IPS DF 4.7 (cell line): Measurements from ENCODE around the gene SLC24A4.
"Not testable (repeated sequence)": the region's sequence is repeated elsewhere in the genome, so short reads cannot be mapped to it uniquely, and the experiment has no call there.

Experiments
- DNase-seq: peaks from one replicate; pipeline ENCODE4 v3.0.0-alpha.2; 2013; ENCODE audit warnings: low spot score; ENCODE audit errors: extremely low read depth

Gene SLC24A4

DNA sequence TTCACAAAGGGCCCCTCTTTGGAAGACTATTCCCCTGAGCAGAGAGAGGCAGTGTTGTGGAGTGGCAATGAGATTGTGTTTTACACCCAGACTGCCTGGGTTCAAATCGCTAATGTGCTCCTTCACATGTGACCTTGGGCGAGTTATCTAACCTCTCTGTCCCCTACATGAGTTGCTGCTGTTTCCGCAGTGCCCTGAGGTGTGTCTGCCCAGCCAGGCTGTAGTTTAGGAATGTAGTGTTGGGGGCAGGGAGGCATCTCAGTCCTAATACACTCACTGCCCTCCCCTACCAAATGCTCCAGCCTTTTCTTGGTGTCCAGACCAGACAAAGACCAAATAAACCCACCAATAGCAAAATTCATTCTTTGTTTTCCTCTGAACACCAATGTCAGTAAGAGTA is 78.6 kb downstream of the SLC24A4 start:
- DNase-seq, result no peak

DNA sequence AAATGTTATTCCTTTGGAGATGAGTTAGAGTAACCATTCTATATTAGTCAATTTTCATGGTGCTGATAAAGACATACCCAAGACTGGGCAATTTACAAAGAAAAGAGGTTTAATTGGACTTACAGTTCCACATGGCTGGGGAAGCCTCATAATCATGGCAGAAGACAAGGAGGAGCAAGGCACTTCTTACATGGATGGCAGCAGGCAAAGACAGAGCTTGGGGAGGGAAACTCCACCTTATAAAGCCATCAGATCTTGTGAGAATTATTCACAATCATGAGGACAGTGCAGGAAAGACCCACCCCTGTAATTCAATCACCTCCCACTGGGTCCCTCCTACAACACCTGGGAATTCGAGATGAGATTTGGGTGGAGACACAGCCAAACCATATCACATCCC is 79.5 kb downstream of the SLC24A4 start:
- not testable (repeated sequence) for DNase-seq

DNA sequence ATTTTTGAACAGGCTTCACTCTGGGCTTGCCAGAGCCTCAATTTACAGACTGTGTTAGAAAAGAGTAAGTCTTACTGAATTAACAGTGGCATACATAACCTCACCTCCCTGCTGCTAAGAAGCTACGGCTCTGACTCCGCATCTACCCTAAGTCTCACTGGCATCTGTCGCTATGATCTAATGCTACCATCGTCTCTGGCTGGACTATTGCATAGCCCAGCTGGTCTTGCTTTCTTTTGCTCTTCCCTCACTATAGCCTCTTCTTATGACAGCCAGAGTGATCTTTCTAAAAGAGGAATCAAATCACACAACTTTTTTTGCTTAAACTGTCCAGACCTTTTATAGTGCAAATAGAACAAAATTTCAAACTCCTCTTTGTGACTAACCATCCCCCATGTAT is 81.1 kb downstream of the SLC24A4 start:
- no peak for DNase-seq

DNA sequence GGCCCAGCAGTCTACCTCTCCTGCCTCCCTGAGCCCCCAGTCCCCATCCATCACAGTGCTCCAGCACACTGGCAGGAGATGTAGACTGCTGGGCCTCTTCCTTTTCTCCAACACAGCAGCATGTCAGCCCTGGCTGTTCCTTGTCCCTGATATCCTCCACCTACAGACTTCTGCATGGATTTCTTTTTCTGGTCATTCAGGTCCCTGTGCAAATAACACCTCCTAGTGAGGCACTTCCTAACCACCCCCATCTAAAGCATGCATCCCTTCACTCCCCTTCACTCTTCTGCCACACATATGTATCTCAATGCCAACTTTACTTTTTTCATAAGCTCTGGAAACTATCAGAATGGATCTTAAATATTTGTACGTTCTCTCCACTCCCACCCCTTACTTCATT is 81.5 kb downstream of the SLC24A4 start:
- no peak for DNase-seq

DNA sequence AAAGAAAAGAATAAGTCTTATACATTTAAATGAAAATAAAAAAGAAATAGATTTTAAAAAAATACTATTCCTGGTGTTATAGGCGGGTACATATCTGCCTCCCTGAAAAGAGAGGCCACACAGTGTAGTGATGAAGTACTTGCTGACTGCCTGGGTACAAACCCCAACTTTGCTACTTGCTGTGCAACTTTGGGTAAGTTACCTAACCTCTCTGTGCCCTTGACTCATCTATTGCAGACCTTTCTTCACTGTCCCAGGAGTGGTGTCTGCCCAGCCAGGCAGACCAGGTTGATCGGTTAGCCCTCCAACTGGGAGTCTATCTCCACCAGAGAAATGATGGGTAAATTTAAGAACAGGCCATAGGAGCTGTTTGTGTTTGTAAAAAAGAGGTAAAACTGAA is 82.0 kb downstream of the SLC24A4 start:
- DNase-seq, result no peak

DNA sequence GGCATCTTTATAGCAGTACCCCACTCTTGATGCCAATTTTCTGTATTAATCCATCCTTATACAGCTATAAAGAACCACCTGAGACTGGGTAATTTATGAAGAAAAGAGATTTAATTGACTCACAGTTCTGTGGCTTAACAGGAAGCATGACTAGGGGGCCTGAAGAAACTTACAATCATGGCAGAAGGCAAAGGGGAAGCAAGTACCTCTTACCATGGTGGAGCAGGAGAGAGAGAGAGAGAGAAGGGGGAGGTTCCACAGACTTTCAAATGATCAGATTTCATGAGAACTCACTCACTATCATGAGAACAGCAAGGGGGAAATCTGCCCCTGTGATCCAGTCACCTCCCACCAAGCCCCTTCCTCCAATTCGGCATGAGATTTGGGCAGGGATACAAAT is 84.4 kb downstream of the SLC24A4 start:
- no peak for DNase-seq

DNA sequence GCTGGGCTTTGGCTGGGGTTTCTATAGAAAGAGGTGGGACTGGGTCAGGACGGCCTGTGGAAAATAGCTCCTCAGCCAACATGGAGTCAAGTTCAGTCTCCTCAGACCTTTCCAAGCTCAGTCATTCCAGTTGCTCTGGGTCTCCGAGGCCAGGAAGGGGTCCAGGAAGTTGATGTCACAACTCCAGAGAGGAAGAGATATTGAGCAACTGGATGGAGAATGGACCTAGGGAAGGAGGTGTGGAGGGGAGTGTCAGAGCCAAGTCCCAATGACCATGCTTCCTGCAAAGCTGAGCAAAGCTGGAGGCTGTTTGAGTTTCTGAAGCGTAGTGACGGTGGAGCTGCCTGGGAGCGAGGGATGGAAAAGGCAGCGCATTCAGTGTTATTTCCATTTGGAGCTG is 86.1 kb downstream of the SLC24A4 start:
- no peak for DNase-seq

DNA sequence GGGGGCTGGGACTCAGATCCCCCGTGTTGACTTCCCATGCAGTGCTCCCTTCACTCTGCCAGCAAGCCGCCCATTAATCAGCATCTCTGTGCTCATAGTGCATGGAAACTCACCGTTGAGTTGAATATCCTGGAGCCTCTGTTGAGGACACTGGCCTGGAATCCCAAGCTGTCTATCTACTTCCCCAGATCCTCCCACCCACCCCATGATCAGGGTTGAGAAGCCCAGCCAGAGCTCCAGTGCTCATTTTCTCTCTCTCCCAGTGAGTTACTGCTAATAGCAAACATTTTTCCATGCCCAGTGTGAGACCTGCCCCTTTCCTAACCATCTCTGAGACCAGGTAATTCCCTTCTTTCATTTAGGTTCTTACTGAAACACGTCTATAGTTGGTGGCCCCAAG is 88.2 kb downstream of the SLC24A4 start:
- no peak for DNase-seq

DNA sequence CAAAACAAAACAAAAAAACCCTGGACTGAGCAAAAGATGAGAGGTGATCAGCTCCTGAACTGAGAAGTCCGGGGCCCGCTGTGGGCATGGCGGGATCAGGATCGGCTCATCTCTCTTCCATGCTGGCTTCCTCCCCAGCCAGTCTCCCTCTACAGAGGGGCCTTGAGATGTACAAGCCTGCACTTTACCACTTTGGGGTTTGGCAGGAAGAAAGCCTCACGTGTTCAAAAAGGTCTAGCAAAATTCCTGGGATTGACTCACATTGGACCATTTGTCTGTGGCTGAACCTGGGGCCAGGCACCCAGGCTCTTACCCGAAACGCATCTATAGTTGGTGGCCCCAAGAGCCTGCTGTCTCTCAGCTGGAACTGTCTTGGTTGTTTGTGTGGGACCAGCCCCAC is 89.0 kb downstream of the SLC24A4 start:
- DNase-seq, result no peak

DNA sequence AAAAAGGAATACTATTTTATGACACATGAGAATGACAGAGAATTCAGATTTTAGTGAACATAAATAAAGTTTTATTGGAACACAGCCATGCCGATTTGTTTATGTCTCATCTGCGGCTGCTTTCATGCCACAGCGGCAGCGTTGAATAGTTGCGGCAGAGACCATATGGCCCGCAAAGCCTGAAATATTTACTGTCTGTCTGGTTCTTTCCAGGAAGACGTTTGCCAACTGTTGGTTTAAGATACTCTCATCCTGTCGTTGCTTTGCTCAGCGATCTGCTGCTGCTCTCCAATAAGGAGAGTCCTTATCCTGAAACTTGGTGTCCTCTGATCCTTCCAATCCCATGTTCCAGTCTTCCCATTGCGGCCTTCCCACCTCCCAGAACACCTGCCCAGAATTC is 89.9 kb downstream of the SLC24A4 start:
- DNase-seq, result no peak

DNA sequence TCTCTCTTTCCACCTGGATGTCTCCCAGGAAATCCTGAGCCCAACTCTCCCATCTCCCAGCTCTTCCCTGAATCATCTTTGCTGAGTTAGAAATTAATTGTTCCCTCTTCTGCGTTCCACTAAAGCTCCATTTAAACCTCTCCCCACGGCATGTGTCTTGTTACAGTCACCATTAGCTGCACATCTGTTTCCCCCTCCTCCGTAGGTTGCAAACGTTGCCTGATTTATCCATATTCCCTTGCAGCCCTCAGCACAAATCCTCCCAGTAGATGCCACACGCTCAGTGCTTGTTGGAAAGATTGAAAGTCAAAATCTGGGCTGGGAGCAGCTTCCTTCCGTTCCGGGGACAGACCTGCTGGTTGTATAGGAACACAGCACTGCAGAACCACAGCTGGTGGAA is 90.4 kb downstream of the SLC24A4 start:
- DNase-seq, result no peak

DNA sequence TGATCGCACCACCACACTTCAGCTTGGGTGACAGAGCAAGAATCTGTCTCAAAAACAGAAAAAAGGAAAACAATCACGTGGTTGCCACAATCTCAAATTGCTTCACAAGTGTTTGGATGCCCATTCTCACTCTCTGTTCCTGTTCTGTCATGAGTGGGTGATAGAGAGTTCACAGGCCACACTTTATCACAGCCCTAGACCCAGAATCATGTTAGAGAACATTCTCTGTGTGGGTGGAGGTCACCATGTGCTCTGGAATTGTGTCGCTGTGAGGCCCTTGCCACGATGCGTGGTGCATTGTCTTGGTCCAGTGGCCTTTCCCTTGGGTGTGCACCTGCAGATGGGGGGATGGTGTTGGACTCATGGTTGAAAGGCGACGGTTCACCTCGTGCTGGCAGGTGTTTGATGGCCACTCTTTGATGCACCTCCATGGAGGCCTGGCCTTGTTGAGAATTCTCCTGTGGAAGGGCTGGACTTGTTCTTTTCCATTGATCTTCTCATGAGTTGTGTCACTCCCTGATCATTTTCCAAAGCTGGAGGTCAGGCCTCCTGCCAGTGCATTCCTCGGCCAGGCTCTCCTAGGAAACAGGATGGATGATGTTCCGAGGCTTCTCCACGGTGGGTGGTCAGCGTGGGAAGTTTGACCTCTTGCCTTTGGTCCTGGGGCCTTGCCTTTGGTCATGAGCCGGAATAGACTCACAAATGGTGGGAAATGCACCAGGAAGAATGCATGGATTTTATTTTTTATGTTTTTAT is 91.9 kb downstream of the SLC24A4 start:
- no peak for DNase-seq

DNA sequence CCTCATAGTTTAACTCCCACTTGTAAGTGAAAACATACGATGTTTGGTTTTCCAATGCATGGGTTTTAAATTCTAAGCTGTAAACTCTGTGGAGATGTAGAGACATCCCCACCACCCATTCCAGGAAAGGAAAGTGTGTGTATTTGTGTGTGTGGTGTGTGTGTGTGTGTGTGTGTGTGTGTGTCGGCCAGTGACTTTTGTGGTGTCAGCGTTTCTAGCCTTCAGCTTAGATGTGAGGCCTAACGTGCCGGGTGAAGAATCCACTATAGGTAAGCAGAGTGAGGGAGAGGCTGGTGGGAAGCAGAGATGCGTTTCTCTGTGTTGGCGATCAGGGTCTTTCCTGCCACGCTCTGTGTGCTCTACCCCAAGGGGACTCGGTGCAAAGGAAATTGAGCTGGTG is 93.0 kb downstream of the SLC24A4 start:
- no peak for DNase-seq

DNA sequence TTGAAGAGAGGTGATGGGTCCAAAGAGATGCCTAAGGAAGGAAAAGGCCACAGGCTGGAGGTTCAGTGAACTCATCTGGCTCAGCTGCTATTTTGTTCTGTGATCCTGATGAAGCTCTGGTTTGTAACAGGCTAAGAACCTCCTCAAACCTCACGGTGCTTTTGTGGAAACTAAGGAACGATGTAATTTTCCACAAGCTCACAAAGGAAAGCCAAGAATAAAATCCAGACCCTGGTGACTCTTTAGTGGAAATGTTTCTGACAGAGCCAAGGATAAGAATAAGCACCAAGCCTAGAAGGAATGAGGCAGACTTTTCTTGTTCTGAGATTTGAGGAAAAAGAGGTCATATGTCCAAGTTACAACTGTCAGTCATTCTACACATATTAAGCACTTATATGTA is 93.6 kb downstream of the SLC24A4 start:
- DNase-seq, result no peak

DNA sequence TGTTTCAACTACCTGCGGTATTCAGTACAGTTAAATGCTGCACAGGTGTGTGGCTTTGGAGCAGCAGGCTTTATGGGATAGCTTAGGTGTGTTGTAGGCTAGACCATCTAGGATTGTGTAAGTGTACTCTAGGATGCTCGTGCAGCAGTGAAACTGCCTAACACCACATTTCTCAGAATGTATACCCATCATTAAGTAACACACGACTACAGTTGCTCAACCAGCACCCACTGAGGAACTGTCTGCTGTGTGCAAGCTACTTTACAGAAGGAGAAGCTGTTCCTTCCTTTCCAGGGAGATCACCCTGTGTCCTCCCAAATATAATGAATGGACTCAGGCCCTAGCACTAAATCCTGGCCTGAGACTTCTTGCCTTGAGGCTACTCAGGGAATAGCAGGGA is 94.8 kb downstream of the SLC24A4 start:
- DNase-seq, result no peak

DNA sequence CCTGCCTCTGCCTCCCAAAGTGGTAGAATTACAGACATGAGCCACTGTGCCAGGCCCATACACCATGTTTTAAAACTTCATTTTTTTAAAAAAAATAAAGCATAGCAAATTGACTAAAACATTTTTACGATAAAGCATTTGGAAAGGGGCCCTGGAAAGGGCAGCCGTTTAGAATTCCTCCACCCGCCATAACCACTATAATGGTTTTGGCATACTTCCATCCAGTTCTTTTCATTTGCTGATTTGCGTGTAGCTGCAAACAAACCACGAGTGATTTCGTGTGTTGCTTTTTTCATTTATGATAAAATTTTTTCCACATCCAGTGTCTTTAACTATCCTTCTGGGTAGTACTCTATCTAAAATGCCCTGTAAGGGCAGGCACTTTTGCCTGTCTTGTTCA is 98.8 kb downstream of the SLC24A4 start:
- DNase-seq, result no peak

DNA sequence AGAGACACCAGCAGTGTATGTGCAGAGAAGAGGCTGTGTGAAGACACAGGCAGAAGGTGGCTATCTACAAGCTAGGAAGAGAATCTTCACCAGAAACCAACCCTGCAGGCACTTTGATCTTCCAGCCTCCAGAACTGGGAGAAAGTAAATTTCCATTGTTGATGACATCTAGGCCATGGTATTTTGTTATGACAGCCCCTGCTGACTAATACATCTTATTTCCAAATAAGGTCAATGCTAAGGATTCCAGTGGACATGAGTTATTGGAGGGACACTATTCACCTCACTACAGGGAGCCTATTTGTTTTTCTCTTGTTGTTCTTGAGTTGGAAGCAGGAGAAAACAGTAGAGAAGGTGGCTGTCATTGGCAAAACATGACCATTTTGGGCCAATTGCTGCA is 102.1 kb downstream of the SLC24A4 start:
- DNase-seq, result no peak

DNA sequence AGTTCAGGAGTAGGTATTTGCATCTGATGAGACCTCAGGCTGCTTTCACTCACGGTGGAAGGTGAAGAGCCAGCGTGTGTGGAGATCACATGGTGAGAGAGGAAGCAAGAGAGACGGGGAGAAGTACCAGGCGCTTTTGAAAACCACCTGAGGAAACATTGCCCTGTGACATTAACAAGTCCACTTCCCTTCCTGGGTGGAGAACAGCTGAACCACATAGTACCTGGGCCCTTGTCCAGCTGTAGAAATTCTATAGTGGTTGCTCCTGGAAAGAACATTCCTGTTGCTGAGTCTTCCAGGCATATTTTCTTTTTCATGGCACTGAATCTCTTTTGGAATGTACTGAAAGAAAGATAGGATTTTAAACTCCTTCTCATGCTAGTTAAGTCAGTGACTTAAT is 103.3 kb downstream of the SLC24A4 start:
- DNase-seq, result no peak

DNA sequence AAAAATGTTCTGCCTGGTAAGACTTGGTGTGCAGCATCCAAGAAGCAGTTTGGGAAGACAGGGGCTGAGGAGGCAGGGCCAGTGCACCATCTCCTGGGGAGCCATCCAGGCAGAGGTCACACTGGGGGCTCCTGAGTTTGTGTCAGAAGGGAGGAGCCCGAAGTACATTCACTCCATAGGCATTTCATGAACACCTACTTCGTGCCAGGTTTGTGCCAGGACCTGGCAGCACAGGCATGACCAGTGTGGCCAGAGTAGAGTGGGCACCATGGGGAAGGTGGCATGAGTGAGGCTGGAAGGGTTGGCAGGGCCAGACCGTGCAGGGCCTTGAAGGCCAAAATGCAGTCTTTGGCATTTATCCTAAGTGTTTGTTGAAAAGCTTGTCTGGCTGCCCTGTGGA is 104.1 kb downstream of the SLC24A4 start:
- no peak for DNase-seq

DNA sequence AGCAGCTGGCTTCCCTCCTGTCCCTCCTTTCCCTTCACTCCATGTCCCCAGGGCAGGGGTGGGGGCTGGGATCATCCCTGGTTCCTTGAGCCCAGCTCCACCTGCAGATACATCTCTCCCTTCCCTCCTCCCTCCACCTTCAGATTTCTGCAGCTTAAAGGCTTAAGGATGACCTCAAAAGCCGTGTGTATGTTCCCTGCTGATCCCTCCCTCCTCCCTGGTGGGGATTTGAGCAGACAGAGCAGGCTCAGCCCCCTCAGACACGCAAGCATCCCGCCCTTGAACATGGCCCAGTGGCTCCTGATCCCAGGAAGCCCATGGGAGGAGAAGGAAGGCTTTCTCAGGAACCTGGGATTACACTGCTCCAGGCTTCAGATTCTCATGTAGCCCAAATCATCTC is 107.7 kb downstream of the SLC24A4 start:
- no peak for DNase-seq

DNA sequence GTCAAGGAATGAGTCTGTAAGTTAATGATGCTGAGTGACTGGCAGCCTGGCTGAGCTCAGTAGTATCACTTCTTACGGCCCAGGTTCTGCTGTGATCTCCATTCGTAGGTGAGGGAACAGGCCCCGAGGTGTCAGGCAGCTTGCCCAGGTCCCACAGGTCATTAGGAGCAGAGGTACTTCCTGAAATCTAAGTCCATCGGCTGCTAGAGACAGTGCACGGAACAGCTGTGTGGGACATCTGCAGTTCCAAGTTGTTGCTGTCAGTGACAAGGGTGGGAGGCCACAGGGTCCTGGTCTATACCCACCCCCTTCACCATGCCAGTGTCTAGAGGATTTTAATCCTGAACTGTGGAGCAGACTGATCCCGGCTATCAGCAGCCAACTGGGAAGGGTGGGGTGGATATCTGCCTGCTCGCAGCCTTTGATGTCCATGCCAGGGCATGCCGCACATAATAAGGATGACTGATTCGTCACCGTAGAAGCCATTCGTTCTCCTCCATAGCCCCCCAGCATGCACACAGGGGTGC is 108.3 kb downstream of the SLC24A4 start:
- DNase-seq, result no peak

DNA sequence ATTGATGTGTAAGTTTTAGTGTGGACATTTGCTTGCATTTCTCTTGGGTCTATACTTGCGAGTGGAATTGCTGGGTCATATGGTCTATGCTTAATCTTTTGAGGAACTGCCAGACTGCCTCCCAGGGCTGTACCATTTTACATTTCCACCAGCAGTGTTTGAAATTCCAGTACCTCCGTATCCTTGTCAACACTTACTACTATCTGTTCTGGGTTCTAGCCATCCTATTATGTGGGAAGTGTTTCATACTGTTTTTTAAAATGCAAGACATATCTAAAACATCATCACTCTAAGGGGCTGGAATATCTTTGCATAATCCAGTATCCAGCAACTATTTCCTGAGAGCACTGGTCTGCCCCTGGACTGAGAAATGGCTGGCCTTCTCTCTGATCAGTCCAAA is 110.4 kb downstream of the SLC24A4 start:
- DNase-seq, result no peak

DNA sequence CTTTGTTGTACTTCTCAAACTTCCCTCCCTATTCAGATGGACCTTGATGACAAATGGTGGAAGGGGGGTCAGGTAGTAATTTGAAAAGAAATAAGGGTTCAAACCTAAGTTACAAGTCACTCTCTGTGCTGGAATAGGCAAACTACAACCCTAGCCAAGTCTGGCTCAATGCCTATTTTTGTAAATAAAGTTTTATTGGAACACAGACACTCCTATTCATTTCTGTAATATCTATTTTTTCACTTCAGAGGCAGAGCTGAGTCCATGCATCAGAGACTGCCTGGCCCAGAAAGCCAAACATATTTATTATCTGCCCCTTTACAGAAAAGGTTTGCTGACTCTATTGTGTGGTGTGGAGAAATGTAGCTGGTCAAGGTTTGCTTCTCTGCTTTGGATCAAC is 112.2 kb downstream of the SLC24A4 start:
- no peak for DNase-seq
